NCI-H2196 (cell line): ENCODE measurements around the gene LACC1.
A peak's percentile ranks its signal among the peaks of the same experiment; 100 is the strongest.

Experiments used
- DNase-seq: peaks from one replicate; lab custom pipeline; 2025; ENCODE audit not compliant: unreplicated experiment; lab: John Stamatoyannopoulos, UW

Gene LACC1

GRCh38 chr13:43879755-43880181 is at the start of gene LACC1:
Gene LACC1 (plus strand): TSS chr13:43879904. CDS start chr13:43880986, 1,082 bp downstream.
- DNase-seq = peak; percentile 30

- no peak for DNase-seq
Observed at GRCh38 chr13:43830497-43830881, 49.2 kb upstream of the LACC1 start.

- no peak for DNase-seq
Observed at GRCh38 chr13:43831088-43831487, 48.6 kb upstream of the LACC1 start.

GRCh38 chr13:43835701-43836100 is 44.0 kb upstream of the LACC1 start:
- no peak for DNase-seq

- no peak for DNase-seq
Observed at GRCh38 chr13:43838909-43839308, 40.8 kb upstream of the LACC1 start.

- no peak for DNase-seq
Observed at GRCh38 chr13:43846496-43847158, 33.1 kb upstream of the LACC1 start.

GRCh38 chr13:43848001-43848649 is 31.6 kb upstream of the LACC1 start:
- no peak for DNase-seq

- DNase-seq = no peak
Observed at GRCh38 chr13:43850873-43851272, 28.8 kb upstream of the LACC1 start.

GRCh38 chr13:43852923-43853404 is 26.7 kb upstream of the LACC1 start:
- DNase-seq = no peak

- no peak for DNase-seq
Observed at GRCh38 chr13:43861863-43862262, 17.8 kb upstream of the LACC1 start.

GRCh38 chr13:43864921-43865320 is 14.8 kb upstream of the LACC1 start:
- no peak for DNase-seq

GRCh38 chr13:43865892-43866291 is 13.8 kb upstream of the LACC1 start:
- no peak for DNase-seq

GRCh38 chr13:43872181-43872580 is 7.5 kb upstream of the LACC1 start:
- DNase-seq = no peak

GRCh38 chr13:43874504-43875092 is 5.1 kb upstream of the LACC1 start:
- peak; percentile 5 for DNase-seq

GRCh38 chr13:43876366-43876765 is 3.3 kb upstream of the LACC1 start:
- no peak for DNase-seq

- DNase-seq = no peak
Observed at GRCh38 chr13:43877326-43877725, 2.4 kb upstream of the LACC1 start.

GRCh38 chr13:43877766-43878165 is 1.9 kb upstream of the LACC1 start:
- no peak for DNase-seq

- DNase-seq = peak; percentile 36
Observed at GRCh38 chr13:43878892-43879754, 581 bp upstream of the LACC1 start, which contains the start of gene CCDC122. Gene CCDC122 (minus strand): TSS chr13:43879740. CDS start chr13:43869376, 10,364 bp downstream.

- DNase-seq = no peak
Observed at GRCh38 chr13:43880214-43880855, 631 bp downstream of the LACC1 start.

GRCh38 chr13:43880926-43881325 is 1.2 kb downstream of the LACC1 start:
- DNase-seq = no peak

GRCh38 chr13:43881580-43881979 is 1.9 kb downstream of the LACC1 start:
- DNase-seq = no peak
